PC-3 (cell line): Measurements from ENCODE around the gene KAZN. TPM values are rescaled to one million over a fixed set of nuclear protein-coding genes. Genes with fewer than 3 reads are reported as not detected.

Experiments used
- ATAC-seq: fragments of 200-7000 bp; cut with Tn5 transposase; 2 replicates; pipeline ENCODE4 v1.9.1; 2020; ENCODE audit warnings: mild to moderate bottlenecking, moderate library complexity
- BruUV-seq: library from RNA; stranded (reverse); fragments of 400-500 nt; replicated peaks from 2 replicates; lab custom pipeline; 2021; lab: Mats Ljungman, UMichigan
- CTCF ChIA-PET: fragments of 300-600 bp; sonication (Branson Sonifier 250); formaldehyde crosslinking; loops from one replicate; lab custom pipeline; 2022; ENCODE audit warnings: antibody characterized with exemption; lab: Charles Lee
- POLR2A ChIA-PET: fragments of 300-600 bp; sonication (Branson Sonifier 250); formaldehyde crosslinking; loops from one replicate; lab custom pipeline; 2022; ENCODE audit warnings: antibody characterized with exemption; ENCODE audit not compliant: unreplicated experiment; lab: Charles Lee
- DNase-seq: peaks from one replicate; pipeline ENCODE4 v3.0.0-alpha.2; 2015
- H2AFZ ChIP-seq: fragments of 300-600 bp; sonication (generic); 2 replicates; pipeline ENCODE4 v1.6.0; 2016; ENCODE audit warnings: antibody characterized with exemption, low read length
- H3F3A ChIP-seq: fragments of 300-600 bp; sonication (generic); one replicate; pipeline ENCODE4 v1.6.0; 2017; ENCODE audit warnings: antibody characterized with exemption, low read length, control low read depth, mild to moderate bottlenecking; ENCODE audit not compliant: unreplicated experiment
- H3K27ac ChIP-seq: fragments of 300-600 bp; sonication (generic); 2 replicates; pipeline ENCODE4 v1.5.1; 2016; ENCODE audit warnings: mild to moderate bottlenecking, low read length
- H3K27me3 ChIP-seq: fragments of 300-600 bp; sonication (generic); 2 replicates; pipeline ENCODE4 v1.6.1; 2016; ENCODE audit warnings: low read length, mixed read lengths
- H3K36me3 ChIP-seq: fragments of 300-600 bp; sonication (generic); 2 replicates; pipeline ENCODE4 v1.6.1; 2016; ENCODE audit warnings: low read depth, mixed run types, low read length, mixed read lengths
- H3K4me1 ChIP-seq: fragments of 300-600 bp; sonication (generic); 2 replicates; pipeline ENCODE4 v1.5.1; 2016; ENCODE audit warnings: low read length; ENCODE audit not compliant: insufficient read depth
- H3K4me2 ChIP-seq: fragments of 300-600 bp; sonication (generic); 2 replicates; pipeline ENCODE4 v1.6.0; 2016; ENCODE audit warnings: low read length
- H3K4me3 ChIP-seq: fragments of 300-600 bp; sonication (generic); 2 replicates; pipeline ENCODE4 v1.5.1; 2016; ENCODE audit warnings: mild to moderate bottlenecking, low read length, mixed read lengths
- H3K79me2 ChIP-seq: fragments of 300-600 bp; sonication (generic); 2 replicates; pipeline ENCODE4 v1.6.1; 2017; ENCODE audit warnings: low read length, mixed read lengths
- H3K9ac ChIP-seq: fragments of 300-600 bp; sonication (generic); 2 replicates; pipeline ENCODE4 v1.6.0; 2016; ENCODE audit warnings: mild to moderate bottlenecking, low read length
- H3K9me2 ChIP-seq: fragments of 300-600 bp; sonication (generic); replicated peaks from 2 replicates; pipeline ENCODE4 v1.6.1; 2016; ENCODE audit warnings: mixed run types, low read length, mixed read lengths
- H3K9me3 ChIP-seq: fragments of 300-600 bp; sonication (generic); 2 replicates; pipeline ENCODE4 v1.6.1; 2016; ENCODE audit warnings: low read length, mixed read lengths
- H4K20me1 ChIP-seq: fragments of 300-600 bp; sonication (generic); 2 replicates; pipeline ENCODE4 v1.6.1; 2016; ENCODE audit warnings: low read length, mixed read lengths
- CTCF ChIP-seq: fragments of 300-600 bp; sonication (generic); conservative IDR thresholded peaks from 2 replicates; pipeline ENCODE4 v1.5.1; 2017; ENCODE audit warnings: antibody characterized with exemption, low read depth, mild to moderate bottlenecking, low read length
- EZH2 ChIP-seq: fragments of 300-600 bp; sonication (generic); IDR thresholded peaks from one replicate; pipeline ENCODE4 v1.6.1; 2017; ENCODE audit warnings: antibody characterized with exemption, mild to moderate bottlenecking, low read length; ENCODE audit not compliant: unreplicated experiment
- EZH2phosphoT487 ChIP-seq: fragments of 300-600 bp; sonication (generic); IDR thresholded peaks from 2 replicates; pipeline ENCODE4 v1.6.1; 2018; ENCODE audit warnings: mild to moderate bottlenecking, antibody characterized with exemption, low read length, borderline replicate concordance
- intact Hi-C: fragments of 100-400 bp; cut with micrococcal nuclease; formaldehyde crosslinking; loops from 2 replicates; pipeline ENCODE4 v1.9.0; 2023
- total RNA-seq: library from RNA; depleted of rRNA; stranded (reverse); fragments of >200 nt; gene quantifications from 2 replicates; pipeline ENCODE4 v1.2.3, GENCODE V29; 2014

KAZN gene
- total RNA-seq, 1 experiment from 2014 or later: 2.0 TPM

GRCh38 chr1:15049067-15049466 is 450.6 kb downstream of the KAZN start:
- no peak for TF ChIP-seq CTCF
- no peak for TF ChIP-seq EZH2
- no peak for TF ChIP-seq EZH2phosphoT487
- no peak overlapping the region for H3K27ac ChIP-seq
- H2AFZ ChIP-seq: no peak overlapping the region
- H3K9me2 ChIP-seq: no peaks in the 10 kb centered on the region
- DNase-seq: no peak
- no peaks in the 10 kb centered on the region for H3F3A ChIP-seq
- no peaks in the 10 kb centered on the region for H3K36me3 ChIP-seq
- intact Hi-C loops: loop anchor here (10.0 kb wide), 1 partner anchor 484 kb away; no protein-coding TSS in a partner anchor
- H3K27me3 ChIP-seq: no peaks in the 10 kb centered on the region
- ChIA-PET CTCF (no interaction called here), POLR2A (no interaction called here)
- no peaks in the 10 kb centered on the region for H3K9me3 ChIP-seq
- H4K20me1 ChIP-seq: no peaks in the 10 kb centered on the region
- no TSS peak for BruUV-seq
- no peaks in the 10 kb centered on the region for H3K79me2 ChIP-seq
- H3K4me3 ChIP-seq: no peak overlapping the region
- H3K4me2 ChIP-seq: no peak overlapping the region
- no peak overlapping the region for H3K9ac ChIP-seq
- H3K4me1 ChIP-seq: no peaks in the 10 kb centered on the region
- no peak for ATAC-seq

GRCh38 chr1:15051882-15052528 is 453.5 kb downstream of the KAZN start:
- BruUV-seq: no TSS peak
- H3K27me3 ChIP-seq: no peaks in the 10 kb centered on the region
- POLR2A ChIA-PET: no interaction called here
- H3K9me2 ChIP-seq: no peaks in the 10 kb centered on the region
- no peak for ATAC-seq
- H3K27ac ChIP-seq: no peak overlapping the region
- no peaks in the 10 kb centered on the region for H4K20me1 ChIP-seq
- no peaks in the 10 kb centered on the region for H3K36me3 ChIP-seq
- H3K4me3 ChIP-seq: no peak overlapping the region
- H3K79me2 ChIP-seq: no peaks in the 10 kb centered on the region
- H3K9me3 ChIP-seq: no peaks in the 10 kb centered on the region
- H3K4me2 ChIP-seq: no peak overlapping the region
- TF ChIP-seq CTCF (no peak), EZH2phosphoT487 (no peak), EZH2 (no peak)
- CTCF ChIA-PET: no interaction called here
- H3F3A ChIP-seq: no peaks in the 10 kb centered on the region
- peaks cover 7% of the 10 kb centered on the region for H3K4me1 ChIP-seq
- DNase-seq: no peak
- H2AFZ ChIP-seq: no peak overlapping the region
- intact Hi-C loops: no loop called here
- no peak overlapping the region for H3K9ac ChIP-seq

- no TSS peak for BruUV-seq
- H3F3A ChIP-seq: no peaks in the 10 kb centered on the region
- ChIA-PET CTCF (interaction anchor here (0.5 kb wide), 1 partner anchor 37 kb away, joined by 3 read pairs; no protein-coding TSS in a partner anchor), POLR2A (no interaction called here)
- no peaks in the 10 kb centered on the region for H3K36me3 ChIP-seq
- H3K27ac ChIP-seq: no peak overlapping the region
- no peak for TF ChIP-seq CTCF
- H3K9me3 ChIP-seq: no peaks in the 10 kb centered on the region
- ATAC-seq: no peak
- H3K27me3 ChIP-seq: no peaks in the 10 kb centered on the region
- H4K20me1 ChIP-seq: no peaks in the 10 kb centered on the region
- no peaks in the 10 kb centered on the region for H3K9me2 ChIP-seq
- no peak overlapping the region for H2AFZ ChIP-seq
- no peak for DNase-seq
- H3K4me3 ChIP-seq: no peak overlapping the region
- no peak overlapping the region for H3K9ac ChIP-seq
- intact Hi-C loops: no loop called here
- no peaks in the 10 kb centered on the region for H3K79me2 ChIP-seq
- H3K4me2 ChIP-seq: no peak overlapping the region
- H3K4me1 ChIP-seq: peaks cover 12% of the 10 kb centered on the region
Measured at GRCh38 chr1:15053153-15053552, 454.7 kb downstream of the KAZN start.
